ENCODE data around the gene EMB. TPM values are rescaled to one million over a fixed set of nuclear protein-coding genes. Genes with fewer than 3 reads are reported as not detected.
A peak's percentile ranks its signal among the peaks of the same experiment; 100 is the strongest.
"Not testable (repeated sequence)": the region's sequence is repeated elsewhere in the genome, so short reads cannot be mapped to it uniquely, and the experiment has no call there.

Gene EMB, protein sequence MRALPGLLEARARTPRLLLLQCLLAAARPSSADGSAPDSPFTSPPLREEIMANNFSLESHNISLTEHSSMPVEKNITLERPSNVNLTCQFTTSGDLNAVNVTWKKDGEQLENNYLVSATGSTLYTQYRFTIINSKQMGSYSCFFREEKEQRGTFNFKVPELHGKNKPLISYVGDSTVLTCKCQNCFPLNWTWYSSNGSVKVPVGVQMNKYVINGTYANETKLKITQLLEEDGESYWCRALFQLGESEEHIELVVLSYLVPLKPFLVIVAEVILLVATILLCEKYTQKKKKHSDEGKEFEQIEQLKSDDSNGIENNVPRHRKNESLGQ
- total RNA-seq (2014; rRNA removed; shearing (Covaris generic)): 12.7 and 13.3 TPM in 2 replicates

DNA sequence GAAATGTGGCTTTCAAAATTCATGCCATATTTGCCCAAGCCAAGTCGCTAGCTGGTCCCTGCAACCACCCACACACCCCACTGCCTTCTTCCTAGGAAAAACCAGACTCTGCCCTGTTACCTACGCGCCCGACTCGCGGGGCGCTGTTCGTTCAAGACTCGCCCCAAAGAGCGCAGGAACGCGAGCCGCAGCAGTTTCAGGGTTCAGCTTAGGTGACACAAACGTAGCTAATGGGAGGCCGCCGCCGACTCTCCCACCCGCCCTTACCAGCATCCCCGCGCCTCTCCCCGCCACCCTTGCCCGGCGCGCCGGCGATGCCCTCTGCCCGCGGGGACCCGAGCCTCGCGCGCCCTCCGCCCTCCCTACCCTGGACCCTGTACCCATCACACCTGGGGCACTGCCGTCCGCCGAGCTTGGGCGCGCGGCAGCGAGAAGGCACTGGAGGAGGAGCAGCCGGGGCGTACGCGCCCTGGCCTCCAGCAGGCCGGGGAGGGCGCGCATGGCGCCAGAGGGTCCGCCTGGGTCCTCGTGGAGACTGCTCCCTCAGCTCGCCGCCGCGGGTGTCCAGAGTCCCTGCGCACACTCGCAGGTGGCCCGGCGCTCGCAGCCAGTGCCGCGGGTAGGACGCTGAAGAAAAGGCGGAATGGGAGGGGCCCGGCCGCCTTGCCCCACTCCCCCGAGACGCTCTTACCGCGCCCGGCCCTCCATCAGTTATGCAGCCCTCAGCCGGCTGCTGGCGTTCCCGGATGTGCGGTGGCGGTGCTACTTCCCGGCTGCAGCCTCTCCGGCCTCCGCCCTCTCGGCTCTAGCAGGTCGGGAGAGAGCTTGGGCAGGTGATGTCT is at the start of gene EMB:
Gene EMB, minus strand, starts transcription at position 638 of the 842 bp plus-strand sequence. Its CDS starts 137 bp downstream, at position 501.
- peak; percentile 19 for DNase-seq (ENCODE audit: low spot score)
- in situ Hi-C loops (cut with HindIII; ENCODE audit: low sequenced_read_pairs): no loop called here

DNA sequence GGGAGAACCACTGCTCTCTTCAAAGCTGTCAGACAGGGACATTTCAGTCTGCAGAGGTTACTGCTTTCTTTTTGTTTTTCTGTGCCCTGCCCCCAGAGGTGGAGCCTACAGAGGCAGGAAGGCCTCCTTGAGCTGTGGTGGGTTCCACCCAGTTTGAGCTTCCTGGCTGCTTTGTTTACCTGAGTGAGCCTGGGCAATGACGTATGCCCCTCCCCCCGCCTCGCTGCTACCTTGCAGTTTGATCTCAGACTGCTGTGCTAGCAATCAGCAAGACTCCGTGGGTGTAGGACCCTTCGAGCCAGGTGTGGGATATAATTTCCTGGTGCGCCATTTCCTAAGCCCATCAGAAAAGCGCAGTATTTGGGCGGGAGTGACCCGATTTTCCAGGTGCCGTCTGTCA is 48.4 kb upstream of the EMB start:
- in situ Hi-C loops (cut with HindIII; ENCODE audit: low sequenced_read_pairs); DNase-seq (ENCODE audit: low spot score): not testable (repeated sequence)

DNA sequence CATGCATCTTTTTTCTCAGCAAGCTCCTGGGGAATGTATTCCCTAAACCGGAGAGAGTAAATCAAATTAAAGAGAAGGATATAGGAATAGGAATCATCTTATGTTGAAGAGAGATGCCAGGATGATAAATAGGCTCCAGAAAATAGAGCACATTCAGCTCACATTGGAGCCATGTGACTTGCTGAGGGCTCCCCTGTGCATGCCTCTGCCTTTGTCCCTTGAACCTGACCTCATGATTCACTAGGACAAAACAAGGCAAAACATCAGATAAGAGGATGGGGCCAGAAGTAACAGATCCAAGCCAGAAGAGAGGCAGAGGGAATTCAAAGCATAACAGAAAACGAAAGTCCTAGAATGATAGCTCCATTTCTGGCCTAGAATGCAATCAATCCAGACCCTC is 37.7 kb upstream of the EMB start:
- DNase-seq (ENCODE audit: low spot score); in situ Hi-C loops (cut with HindIII; ENCODE audit: low sequenced_read_pairs): not testable (repeated sequence)

DNA sequence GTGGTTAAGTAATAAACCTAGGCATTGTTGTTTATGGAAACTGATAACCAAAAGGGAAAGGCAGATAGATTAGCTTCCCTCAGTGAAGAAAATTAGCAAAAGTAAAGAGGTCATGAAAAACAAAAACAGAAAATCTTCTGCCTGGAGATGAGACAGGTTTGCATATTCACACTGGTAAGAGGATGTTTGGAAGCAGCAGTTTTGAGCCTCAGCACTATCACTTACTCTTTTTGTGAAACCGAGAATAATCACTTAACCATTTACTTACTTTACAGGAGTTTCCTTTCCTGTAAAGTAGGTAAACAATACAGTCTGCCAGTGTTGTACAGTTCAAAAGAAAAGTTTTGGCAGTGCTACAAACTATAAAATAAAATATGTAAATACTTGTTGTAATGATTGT is 35.5 kb upstream of the EMB start:
- in situ Hi-C loops (cut with HindIII; ENCODE audit: low sequenced_read_pairs): no loop called here
- no peak for DNase-seq (ENCODE audit: low spot score)

- in situ Hi-C loops (cut with HindIII; ENCODE audit: low sequenced_read_pairs); DNase-seq (ENCODE audit: low spot score): not testable (repeated sequence)
These were observed 23.9 kb upstream of the EMB start for GRCh38 chr5:50465015-50465414.

DNA sequence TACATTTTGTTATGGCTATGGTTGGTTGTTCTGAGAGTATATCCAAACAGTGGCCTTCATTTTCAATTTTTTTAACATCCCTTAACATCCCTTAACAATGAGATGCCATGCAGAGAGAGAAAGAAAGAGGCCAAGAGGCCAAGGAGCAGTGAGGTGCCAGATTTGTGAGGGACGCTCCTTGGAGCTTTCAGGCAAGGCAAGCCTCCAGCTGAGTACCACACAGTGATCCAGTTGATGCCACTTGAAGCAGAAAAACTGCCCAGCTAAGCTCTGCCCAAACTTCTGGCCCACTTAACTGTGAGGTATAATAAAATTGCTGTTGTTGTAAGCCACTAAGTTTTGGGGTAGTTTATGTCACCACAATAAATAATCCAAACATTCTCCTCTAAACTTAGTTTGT is 22.6 kb upstream of the EMB start:
- in situ Hi-C loops (cut with HindIII; ENCODE audit: low sequenced_read_pairs): no loop called here
- DNase-seq (ENCODE audit: low spot score): no peak

- in situ Hi-C loops (cut with HindIII; ENCODE audit: low sequenced_read_pairs): no loop called here
- no peak for DNase-seq (ENCODE audit: low spot score)
These were observed 22.0 kb upstream of the EMB start for GRCh38 chr5:50463047-50463446.

- in situ Hi-C loops (cut with HindIII; ENCODE audit: low sequenced_read_pairs); DNase-seq (ENCODE audit: low spot score): not testable (repeated sequence)
These were observed 21.5 kb upstream of the EMB start for GRCh38 chr5:50462579-50462978.

- DNase-seq (ENCODE audit: low spot score); in situ Hi-C loops (cut with HindIII; ENCODE audit: low sequenced_read_pairs): not testable (repeated sequence)
These were observed 17.3 kb upstream of the EMB start for GRCh38 chr5:50458372-50458771.

GRCh38 chr5:50449241-50449640 is 8.2 kb upstream of the EMB start:
- DNase-seq (ENCODE audit: low spot score); in situ Hi-C loops (cut with HindIII; ENCODE audit: low sequenced_read_pairs): not testable (repeated sequence)

- no peak for DNase-seq (ENCODE audit: low spot score)
- in situ Hi-C loops (cut with HindIII; ENCODE audit: low sequenced_read_pairs): no loop called here
These were observed 6.9 kb upstream of the EMB start for GRCh38 chr5:50447941-50448340.

DNA sequence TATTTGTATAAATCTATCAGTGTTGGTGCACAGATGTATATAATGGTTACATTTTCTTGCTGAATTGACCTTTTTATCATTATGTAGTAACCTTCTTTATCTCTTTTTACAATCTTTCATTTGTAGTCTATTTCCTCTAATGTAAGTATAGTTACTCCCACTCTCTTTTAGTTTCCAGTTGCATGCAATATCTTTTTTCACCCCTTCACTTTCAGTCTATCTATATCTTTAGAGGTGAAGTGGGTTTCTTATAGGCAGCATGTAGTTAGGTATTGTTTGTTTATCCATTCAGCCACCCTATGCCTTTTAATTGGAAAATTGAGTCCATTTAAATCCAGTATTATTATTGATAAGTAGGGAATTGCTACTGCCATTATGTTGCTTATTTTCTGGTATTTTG is 6.1 kb upstream of the EMB start:
- in situ Hi-C loops (cut with HindIII; ENCODE audit: low sequenced_read_pairs): no loop called here

DNA sequence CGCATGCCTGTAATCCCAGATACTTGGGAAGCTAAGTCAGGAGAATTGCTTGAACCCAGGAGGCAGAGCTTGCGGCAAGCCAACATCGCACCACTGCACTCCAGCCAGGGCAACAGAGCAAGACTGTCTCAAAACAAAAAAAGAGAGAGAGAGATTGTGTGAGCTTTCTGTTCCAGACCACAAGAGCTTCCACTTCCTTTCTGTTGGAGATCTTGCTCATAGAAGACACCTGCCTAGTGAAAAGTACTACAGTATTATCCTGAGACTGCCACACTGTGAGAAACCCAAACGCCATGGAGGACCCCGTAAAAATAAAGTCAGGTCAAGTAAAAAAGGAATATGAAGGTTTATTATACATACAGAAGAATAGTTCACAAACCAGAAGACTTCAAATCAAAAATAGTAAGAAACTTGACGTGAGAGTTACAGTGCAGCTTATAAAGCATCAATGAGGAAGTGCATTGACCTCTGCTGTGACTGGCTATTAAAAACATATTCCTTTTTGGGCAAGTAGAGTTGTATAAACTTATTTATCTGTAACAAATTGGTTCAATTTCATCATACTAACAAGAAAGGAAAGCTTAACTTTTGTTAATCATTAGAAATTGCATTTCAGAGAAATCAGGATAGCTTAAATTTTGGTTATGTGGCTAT is 4.3 kb upstream of the EMB start:
- no peak for DNase-seq (ENCODE audit: low spot score)
- in situ Hi-C loops (cut with HindIII; ENCODE audit: low sequenced_read_pairs): no loop called here

More for the DNA sequence above, 6.1 kb upstream of the EMB start:
- DNase-seq (ENCODE audit: low spot score): no peak

DNA sequence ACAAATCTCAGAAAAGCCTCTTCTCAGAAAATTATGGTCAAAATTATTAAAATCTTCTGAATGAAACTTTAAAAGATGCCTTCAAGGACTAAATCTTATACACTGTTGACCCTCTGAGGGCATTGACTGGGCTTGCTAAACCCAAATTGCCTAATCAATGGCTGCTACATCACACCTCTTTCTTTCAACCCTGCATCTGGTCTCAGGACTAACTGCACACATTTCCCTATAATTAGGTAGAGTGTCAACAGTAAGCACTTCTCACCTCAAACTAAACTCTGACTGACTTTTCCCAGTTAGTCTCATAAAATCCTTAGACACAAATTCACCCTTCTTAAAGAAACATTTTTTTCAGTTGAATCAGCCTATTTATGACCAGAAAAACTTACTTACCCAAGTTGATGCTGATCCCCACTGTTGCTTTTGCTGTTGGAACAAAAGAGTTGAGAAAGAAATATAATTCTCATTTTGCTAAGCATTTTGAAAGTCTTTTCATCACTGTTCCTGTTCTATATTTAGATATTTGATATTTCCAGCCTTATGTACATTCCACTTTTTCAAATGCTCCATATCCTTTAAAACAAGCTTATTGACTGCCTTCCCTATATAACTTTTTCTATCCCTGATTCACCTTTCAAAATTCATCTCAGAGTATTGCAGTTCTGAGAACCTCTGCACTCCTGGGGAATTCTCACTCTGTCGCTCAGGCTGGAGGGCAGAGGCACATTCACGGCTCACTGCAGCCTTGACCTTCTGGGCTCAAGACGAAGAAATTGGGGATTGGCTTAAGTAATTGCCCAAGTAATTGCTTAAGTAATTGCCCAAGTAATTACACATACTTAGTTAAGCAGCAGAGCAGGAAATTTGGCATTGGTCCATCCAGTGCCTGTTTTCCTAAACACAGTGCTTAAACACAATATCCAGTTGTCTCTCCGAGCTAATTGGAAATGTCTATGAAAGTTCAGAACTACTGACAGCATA is 1.8 kb upstream of the EMB start:
- DNase-seq (ENCODE audit: low spot score); in situ Hi-C loops (cut with HindIII; ENCODE audit: low sequenced_read_pairs): not testable (repeated sequence)

DNA sequence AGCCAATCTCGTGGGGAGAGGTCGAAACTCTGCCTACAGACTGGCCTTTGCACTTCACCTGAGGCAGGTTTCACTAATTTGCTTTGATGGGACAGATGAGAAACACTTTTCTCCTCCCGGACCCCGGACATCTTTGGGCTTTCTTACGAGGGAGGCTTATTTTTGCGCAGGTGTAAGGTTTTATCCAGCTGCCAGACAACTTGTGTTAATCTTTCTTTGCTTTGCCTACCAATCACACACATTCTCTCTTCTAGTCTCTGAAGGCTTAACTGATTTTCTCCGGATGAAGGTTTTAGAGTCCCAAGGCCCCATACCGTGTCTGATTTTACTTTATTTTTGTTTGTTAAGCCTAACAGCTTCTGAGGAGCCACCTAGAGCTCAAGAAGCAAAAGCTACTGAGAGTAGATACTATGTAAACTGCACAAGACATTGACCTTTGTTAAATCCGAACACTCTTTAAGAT is 436 bp upstream of the EMB start:
- in situ Hi-C loops (cut with HindIII; ENCODE audit: low sequenced_read_pairs): no loop called here

DNA sequence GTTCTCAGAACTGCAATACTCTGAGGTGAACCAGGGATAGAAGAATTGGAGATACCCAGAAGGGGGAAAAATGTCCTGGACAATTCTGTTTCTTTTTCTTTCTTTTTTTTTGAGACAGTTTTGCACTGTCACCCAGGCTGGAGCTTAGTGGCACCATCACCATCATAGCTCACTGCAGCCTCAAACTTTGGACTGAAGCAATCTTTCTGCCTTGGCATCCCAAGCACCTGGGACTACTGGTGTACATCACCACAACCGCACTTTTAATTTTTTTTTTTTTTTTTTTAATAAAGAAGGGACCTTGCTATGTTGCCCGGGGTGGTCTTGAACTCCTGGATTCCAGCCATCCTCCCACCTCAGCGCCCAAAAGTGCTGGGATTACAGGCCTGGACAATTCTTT is 1.9 kb downstream of the EMB start:
- in situ Hi-C loops (cut with HindIII; ENCODE audit: low sequenced_read_pairs): no loop called here
- no peak for DNase-seq (ENCODE audit: low spot score)

More for the DNA sequence above, 436 bp upstream of the EMB start:
- DNase-seq (ENCODE audit: low spot score): no peak

- DNase-seq (ENCODE audit: low spot score); in situ Hi-C loops (cut with HindIII; ENCODE audit: low sequenced_read_pairs): not testable (repeated sequence)
These were observed 3.0 kb downstream of the EMB start for GRCh38 chr5:50438060-50438459.

GRCh38 chr5:50435168-50435567 is 5.9 kb downstream of the EMB start:
- in situ Hi-C loops (cut with HindIII; ENCODE audit: low sequenced_read_pairs): no loop called here
- DNase-seq (ENCODE audit: low spot score): no peak

All from G401 (cell line).